H1 (cell line): ENCODE data around the gene PGM3. TPM values are rescaled to one million over a fixed set of nuclear protein-coding genes. Genes with fewer than 3 reads are reported as not detected.

Source experiments
- ASH2L ChIP-seq: fragments of 200-600, 300-600 bp; sonication (generic); IDR thresholded peaks from one replicate; pipeline ENCODE4 v1.7.1; 2017; ENCODE audit warnings: low read length
- CHD7 ChIP-seq: fragments of 300-600 bp; sonication (generic); IDR thresholded peaks from 2 replicates; pipeline ENCODE4 v1.7.1; 2012; ENCODE audit warnings: low read length, moderate library complexity, mild to moderate bottlenecking, inconsistent platforms; ENCODE audit not compliant: insufficient replicate concordance
- RXRA ChIP-seq: IDR thresholded peaks from 2 replicates; pipeline ENCODE4 v1.6.1; 2011; ENCODE audit warnings: low read depth, mild to moderate bottlenecking, low read length, moderate library complexity; ENCODE audit not compliant: insufficient read depth
- SIRT6 ChIP-seq: IDR thresholded peaks from one replicate; pipeline ENCODE4 v1.7.1; 2012; ENCODE audit warnings: low read length, inconsistent platforms
- SP1 ChIP-seq: IDR thresholded peaks from 2 replicates; pipeline ENCODE4 v1.6.1; 2011; ENCODE audit warnings: low read depth, low read length
- polyA plus RNA-seq, 7 experiments: library from polyadenylated mRNA; depleted of rRNA in 3 of 7; stranded (reverse) in 5 of 7; unstranded in 2 of 7; fragments of >200 nt in 5 of 7; fragments of 200-250 nt in 2 of 7; gene quantifications; 1 replicate in 5 of 7; 2 replicates in 1 of 7; 4 replicates in 1 of 7; pipeline versions ENCODE4 v1.2.1 to v1.2.3, GENCODE V29; 2011 to 2013; ENCODE audit warnings: missing spikeins in 2 of 7, mixed read lengths in 2 of 7
- total RNA-seq: library from RNA; stranded (reverse); fragmentation: NEBNext Ultra II Directional; extraction: Animal tissue kit (Norgen Biotek cat#: 25700); gene quantifications from 2 replicates; pipeline ENCODE4 v1.2.1, GENCODE V29; 2021

The PGM3 gene
- total and polyA plus RNA-seq, 2 of the 8 experiments (the other 6 are each of a cell fraction or from before 2014, with no cell fraction given): 14.5 to 60.5 TPM

DNA sequence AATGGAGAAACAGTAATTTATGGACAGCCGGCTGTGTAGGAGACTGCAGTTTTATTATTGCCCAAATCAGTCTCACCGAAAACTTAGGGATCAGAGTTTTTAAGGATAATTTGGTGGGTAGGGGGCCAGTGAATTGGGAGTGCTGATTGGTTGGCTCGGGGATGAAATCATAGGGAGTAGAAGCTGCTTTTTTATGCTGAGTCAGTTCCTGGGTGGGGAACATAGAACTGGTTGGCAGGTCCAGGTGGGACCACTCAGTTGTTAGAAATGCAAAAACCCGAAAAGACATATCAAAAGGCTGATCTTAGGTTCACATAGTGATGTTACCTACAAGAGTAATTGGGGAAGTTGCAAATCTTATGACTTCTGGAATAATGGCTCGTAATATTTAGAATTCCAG is 66.3 kb downstream of the PGM3 start (continued):
- TF ChIP-seq CHD7 (no peak), RXRA (no peak), SP1 (no peak), SIRT6 (no peak), ASH2L (no peak)
